MM.1S (cell line): ENCODE measurements around the gene JAG2.

ENCODE experiments used
- DNase-seq: peaks from one replicate; pipeline ENCODE4 v3.0.0-alpha.2; 2015
- H2AFZ ChIP-seq: fragments of 300-600 bp; sonication (generic); 2 replicates; pipeline ENCODE4 v1.6.0; 2016; ENCODE audit warnings: antibody characterized with exemption, low read length
- H3F3A ChIP-seq: fragments of 300-600 bp; sonication (generic); 2 replicates; pipeline ENCODE4 v1.6.1; 2016; ENCODE audit warnings: mild to moderate bottlenecking, antibody characterized with exemption, low read length, moderate library complexity, mixed read lengths; ENCODE audit not compliant: insufficient read depth
- H3K27ac ChIP-seq: fragments of 300-600 bp; sonication (generic); 2 replicates; pipeline ENCODE4 v1.5.1; 2016; ENCODE audit warnings: mild to moderate bottlenecking, low read length
- H3K27me3 ChIP-seq: fragments of 300-600 bp; sonication (generic); replicated peaks from 2 replicates; pipeline ENCODE4 v1.6.0; 2016; ENCODE audit warnings: low read length; ENCODE audit not compliant: insufficient read depth
- H3K36me3 ChIP-seq: fragments of 300-600 bp; sonication (generic); replicated peaks from 2 replicates; pipeline ENCODE4 v1.6.1; 2016; ENCODE audit warnings: mild to moderate bottlenecking, low read length, mixed read lengths; ENCODE audit not compliant: insufficient read depth
- H3K4me1 ChIP-seq: fragments of 300-600 bp; sonication (generic); 2 replicates; pipeline ENCODE4 v1.6.1; 2016; ENCODE audit warnings: low read length, mixed read lengths
- H3K4me2 ChIP-seq: fragments of 300-600 bp; sonication (generic); 2 replicates; pipeline ENCODE4 v1.6.0; 2016; ENCODE audit warnings: low read depth, low read length
- H3K4me3 ChIP-seq: fragments of 300-600 bp; sonication (generic); 2 replicates; pipeline ENCODE4 v1.5.1; 2016; ENCODE audit warnings: low read length, mixed read lengths
- H3K79me2 ChIP-seq: fragments of 300-600 bp; sonication (generic); 2 replicates; pipeline ENCODE4 v1.6.1; 2016; ENCODE audit warnings: mixed run types, low read length, mixed read lengths
- H3K9ac ChIP-seq: fragments of 300-600 bp; sonication (generic); 2 replicates; pipeline ENCODE4 v1.6.1; 2016; ENCODE audit warnings: low read length, mixed read lengths
- H3K9me2 ChIP-seq: fragments of 300-600 bp; sonication (generic); replicated peaks from 2 replicates; pipeline ENCODE4 v1.6.1; 2016; ENCODE audit warnings: mild to moderate bottlenecking, low read length, mixed read lengths; ENCODE audit not compliant: insufficient read depth
- H3K9me3 ChIP-seq: fragments of 300-600 bp; sonication (generic); replicated peaks from 2 replicates; pipeline ENCODE4 v1.6.1; 2016; ENCODE audit warnings: mild to moderate bottlenecking, low read length, mixed read lengths; ENCODE audit not compliant: insufficient read depth
- H4K20me1 ChIP-seq: fragments of 300-600 bp; sonication (generic); 2 replicates; pipeline ENCODE4 v1.6.1; 2016; ENCODE audit warnings: mild to moderate bottlenecking, low read length, moderate library complexity, mixed read lengths; ENCODE audit not compliant: insufficient read depth
- CTCF ChIP-seq: fragments of 300-600 bp; sonication (generic); IDR thresholded peaks from 2 replicates; pipeline ENCODE4 v1.5.1; 2016; ENCODE audit warnings: antibody characterized with exemption, low read length, mixed read lengths
- EZH2 ChIP-seq: fragments of 300-600 bp; sonication (generic); optimal IDR thresholded peaks from 2 replicates; pipeline ENCODE3; 2017; ENCODE audit warnings: low read depth, mild to moderate bottlenecking, antibody characterized with exemption, low read length, mixed read lengths
- EZH2phosphoT487 ChIP-seq: fragments of 300-600 bp; sonication (generic); IDR thresholded peaks from 2 replicates; pipeline ENCODE4 v1.6.1; 2018; ENCODE audit warnings: antibody characterized with exemption, low read length

The JAG2 gene

GRCh38 chr14:105146181-105146975 is 22.2 kb downstream of the JAG2 start:
- H3F3A ChIP-seq: no peaks in the 10 kb centered on the region
- H3K4me3 ChIP-seq: no peak overlapping the region
- no peaks in the 10 kb centered on the region for H3K9me2 ChIP-seq
- no peaks in the 10 kb centered on the region for H3K9me3 ChIP-seq
- TF ChIP-seq EZH2: no peak
- TF ChIP-seq EZH2phosphoT487: no peak
- TF ChIP-seq CTCF: no peak
- H3K36me3 ChIP-seq: no peaks in the 10 kb centered on the region
- no peaks in the 10 kb centered on the region for H3K79me2 ChIP-seq
- H3K27ac ChIP-seq: no peak overlapping the region
- H3K4me2 ChIP-seq: no peak overlapping the region
- H3K9ac ChIP-seq: no peak overlapping the region
- no peak overlapping the region for H2AFZ ChIP-seq
- DNase-seq: no peak
- H4K20me1 ChIP-seq: no peaks in the 10 kb centered on the region
- H3K4me1 ChIP-seq: no peaks in the 10 kb centered on the region
- peaks cover 3% of the 10 kb centered on the region; the same call in 1 of the 2 replicates for H3K27me3 ChIP-seq

DNA sequence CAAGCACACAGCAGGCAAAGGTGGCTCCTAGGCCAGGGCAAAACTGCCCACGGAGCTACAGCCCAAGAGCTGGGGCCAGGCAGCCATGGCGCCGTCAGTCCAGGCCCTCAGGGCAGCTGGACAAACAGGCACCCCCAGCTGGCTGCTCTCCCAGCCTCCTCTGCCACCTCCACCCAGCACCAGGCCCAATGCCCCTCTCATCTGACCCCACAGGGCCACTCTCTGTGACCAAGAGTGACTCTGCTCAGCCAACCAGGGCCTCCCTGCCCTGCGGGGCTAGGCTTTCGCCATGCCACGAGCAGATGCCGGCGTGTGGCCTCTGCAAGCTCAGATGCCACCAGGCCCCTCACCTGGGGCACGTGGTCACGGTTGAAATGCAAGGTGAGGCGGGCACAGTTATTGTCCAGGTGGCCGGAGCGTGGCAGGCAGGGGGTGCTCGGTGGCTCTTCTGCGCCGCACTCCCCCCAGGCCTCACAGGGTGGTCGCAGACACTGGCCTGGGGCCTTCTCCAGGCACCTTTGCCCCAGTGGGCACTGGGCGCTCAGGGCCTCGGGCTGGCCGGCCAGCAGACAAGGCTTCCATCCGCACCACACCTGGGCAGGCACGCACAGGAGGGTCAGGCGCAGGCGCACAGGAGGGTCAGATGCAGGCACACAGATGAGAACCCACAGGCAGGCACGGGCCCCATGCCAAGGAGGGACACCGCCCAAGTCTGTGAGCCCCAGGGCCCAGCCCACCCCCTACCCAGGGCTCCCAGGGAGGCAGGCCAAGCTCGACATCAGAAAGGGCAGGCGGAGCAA is 23.0 kb downstream of the JAG2 start:
- H3F3A ChIP-seq: no peaks in the 10 kb centered on the region
- TF ChIP-seq CTCF (no peak), EZH2 (no peak)
- no peaks in the 10 kb centered on the region for H3K79me2 ChIP-seq
- peaks cover 11% of the 10 kb centered on the region; the same call in 1 of the 2 replicates for H3K27me3 ChIP-seq
- no peak overlapping the region for H3K9ac ChIP-seq
- H3K4me1 ChIP-seq: no peaks in the 10 kb centered on the region
- H3K9me2 ChIP-seq: no peaks in the 10 kb centered on the region
- H3K9me3 ChIP-seq: no peaks in the 10 kb centered on the region
- no peaks in the 10 kb centered on the region for H4K20me1 ChIP-seq
- no peak overlapping the region for H3K27ac ChIP-seq
- H3K4me2 ChIP-seq: no peak overlapping the region
- no peak overlapping the region for H3K4me3 ChIP-seq
- DNase-seq: no peak
- H3K36me3 ChIP-seq: no peaks in the 10 kb centered on the region
- no peak overlapping the region for H2AFZ ChIP-seq

GRCh38 chr14:105144666-105145380 is 23.8 kb downstream of the JAG2 start:
- Histone ChIP-seq H3K9me3 (no peaks in the 10 kb centered on the region), H3K27ac (no peak overlapping the region), H3K4me1 (no peaks in the 10 kb centered on the region), H3K27me3 (peaks cover 18% of the 10 kb centered on the region; the same call in 1 of the 2 replicates), H3F3A (no peaks in the 10 kb centered on the region), H3K4me2 (no peak overlapping the region), H3K79me2 (no peaks in the 10 kb centered on the region), H3K4me3 (no peak overlapping the region), H2AFZ (no peak overlapping the region), H3K9me2 (no peaks in the 10 kb centered on the region), H4K20me1 (no peaks in the 10 kb centered on the region), H3K9ac (no peak overlapping the region), H3K36me3 (no peaks in the 10 kb centered on the region)
- DNase-seq: no peak
- TF ChIP-seq EZH2phosphoT487: no peak
- TF ChIP-seq EZH2: no peak
- no peak for TF ChIP-seq CTCF
